K562 (cell line): Measurements from ENCODE around the gene MMP24OS. TPM values are rescaled to one million over a fixed set of nuclear protein-coding genes. Genes with fewer than 3 reads are reported as not detected.

Experiments
- ATAC-seq: fragments of 200-7000 bp; cut with Tn5 transposase; 3 replicates; pipeline ENCODE4 v1.9.1; 2020; ENCODE audit warnings: moderate library complexity
- BruUV-seq: library from RNA; stranded (reverse); fragments of 400-500 nt; replicated peaks from 2 replicates; lab custom pipeline; 2021; lab: Mats Ljungman, UMichigan
- CTCF ChIA-PET: fragments of 300-600 bp; formaldehyde crosslinking; extraction: SDS; loops from one replicate; lab custom pipeline; 2021; ENCODE audit warnings: low intra/inter-chr PET ratio; lab: Yijun Ruan, JAX
- POLR2A ChIA-PET: fragments of 300-600, 350-650 bp; sonication (Branson Sonifier 250); formaldehyde crosslinking; extraction: SDS; loops from one replicate; lab custom pipeline; 2021; ENCODE audit warnings: antibody characterized with exemption, inconsistent platforms; lab: Yijun Ruan, JAX
- DNase-seq, 4 experiments: peaks; one replicate each; pipeline versions ENCODE4 v3.0.0 to v3.0.0-alpha.2; 2011 to 2018; ENCODE audit warnings: low spot score in 3 of 4, mixed read lengths in 3 of 4; ENCODE audit errors: extremely low read depth in 1 of 4
- FAIRE-seq: peaks from 2 replicates; lab custom pipeline; 2011; peaks lifted over from hg19 to GRCh38; lab: Jason Lieb, UNC
- H2AFZ ChIP-seq: 2 replicates; pipeline ENCODE4 v1.6.0; 2011; ENCODE audit warnings: low read depth, low read length, control low read depth, inconsistent platforms
- H3K27ac ChIP-seq: fragments of 200-600 bp; 3 replicates; pipeline ENCODE4 v1.8.0; 2011; ENCODE audit warnings: low read depth, mild to moderate bottlenecking, control low read depth, inconsistent platforms, low read length, moderate library complexity, mixed read lengths; ENCODE audit errors: extremely low read depth
- H3K27me3 ChIP-seq, 2 experiments: fragments of 300-600 bp in 1 of 2; 2 replicates in 1 of 2; 3 replicates in 1 of 2; pipeline versions ENCODE4 v1.6.0 to v1.8.0; 2011; ENCODE audit warnings: inconsistent platforms in 2 of 2, low read length in 2 of 2, mild to moderate bottlenecking in 1 of 2, mixed read lengths in 1 of 2, moderate library complexity in 1 of 2; ENCODE audit not compliant: control insufficient read depth in 2 of 2, insufficient read depth in 2 of 2
- H3K36me3 ChIP-seq: fragments of 300-600 bp; 3 replicates; pipeline ENCODE4 v1.8.0; 2011; ENCODE audit warnings: mild to moderate bottlenecking, low read length, inconsistent platforms; ENCODE audit not compliant: control insufficient read depth, insufficient read depth
- H3K4me1 ChIP-seq, 2 experiments: fragments of 200-600 bp in 1 of 2; replicated peaks in 1 of 2; 2 replicates in 1 of 2; 3 replicates in 1 of 2; pipeline versions ENCODE4 v1.5.1 to v1.8.0; 2011; ENCODE audit warnings: inconsistent platforms in 2 of 2, low read length in 2 of 2, mild to moderate bottlenecking in 1 of 2, mixed read lengths in 1 of 2, moderate library complexity in 1 of 2; ENCODE audit not compliant: control insufficient read depth in 2 of 2, insufficient read depth in 2 of 2
- H3K4me2 ChIP-seq: 2 replicates; pipeline ENCODE4 v1.6.1; 2011; ENCODE audit warnings: low read length, control low read depth, inconsistent platforms, mixed read lengths; ENCODE audit not compliant: insufficient read depth
- H3K4me3 ChIP-seq: fragments of 200-600 bp; sonication (generic), shearing (Covaris generic); 2 replicates; pipeline ENCODE4 v1.5.1; 2016; ENCODE audit warnings: control low read depth, inconsistent platforms
- H3K79me2 ChIP-seq: fragments of 200-600 bp; 3 replicates; pipeline ENCODE4 v1.8.0; 2011; ENCODE audit warnings: low read length, inconsistent platforms; ENCODE audit not compliant: control insufficient read depth, insufficient read depth
- H3K9ac ChIP-seq, 2 experiments: 2 replicates each; pipeline versions ENCODE4 v1.6.0 to v1.6.1; 2011; ENCODE audit warnings: low read depth in 2 of 2, low read length in 2 of 2, control low read depth in 1 of 2, inconsistent platforms in 1 of 2, mild to moderate bottlenecking in 1 of 2, mixed read lengths in 1 of 2; ENCODE audit not compliant: insufficient read depth in 1 of 2
- H3K9me1 ChIP-seq: one replicate; pipeline ENCODE4 v1.6.0; 2011; ENCODE audit warnings: inconsistent platforms, mild to moderate bottlenecking, low read length, moderate library complexity; ENCODE audit not compliant: control insufficient read depth, insufficient read depth
- H3K9me3 ChIP-seq: replicated peaks from 2 replicates; pipeline ENCODE4 v1.5.1; 2011; ENCODE audit warnings: low read depth, low read length, inconsistent platforms; ENCODE audit not compliant: control insufficient read depth, insufficient read depth
- H4K20me1 ChIP-seq: replicated peaks from 2 replicates; pipeline ENCODE4 v1.6.1; 2011; ENCODE audit warnings: low read length, inconsistent platforms, mixed read lengths; ENCODE audit not compliant: control insufficient read depth, insufficient read depth
- BRD9 ChIP-seq: fragments of 450-650 bp; IDR thresholded peaks from 2 replicates; pipeline ENCODE4 v1.6.1; 2018; ENCODE audit warnings: low read depth; ENCODE audit not compliant: partially characterized antibody
- CAMTA2 ChIP-seq: fragments of 250-450 bp; sonication (Bioruptor Pico); conservative IDR thresholded peaks from 2 replicates; pipeline ENCODE4 v1.5.1; 2022
- EP400 ChIP-seq: fragments of 450-650 bp; IDR thresholded peaks from 2 replicates; pipeline ENCODE4 v1.6.1; 2017; ENCODE audit warnings: antibody characterized with exemption, mild to moderate bottlenecking, moderate library complexity
- KAT7 ChIP-seq: sonication (generic); formaldehyde crosslinking; IDR thresholded peaks from 2 replicates; pipeline ENCODE4 v1.8.0; 2022; ENCODE audit warnings: missing genetic modification reagents, mild to moderate bottlenecking, borderline replicate concordance
- NCOA1 ChIP-seq: fragments of 450-650 bp; IDR thresholded peaks from 2 replicates; pipeline ENCODE4 v1.6.1; 2016; ENCODE audit warnings: low read depth
- SIN3A ChIP-seq, 2 experiments: fragments of 150-350 bp in 1 of 2; IDR thresholded peaks; 2 replicates each; pipeline ENCODE4 v1.6.1; 2011 to 2016; ENCODE audit warnings: borderline replicate concordance in 2 of 2, low read depth in 2 of 2, low read length in 2 of 2, mild to moderate bottlenecking in 2 of 2, moderate library complexity in 2 of 2; ENCODE audit not compliant: control insufficient read depth in 1 of 2
- TEAD2 ChIP-seq: fragments of 450-650 bp; IDR thresholded peaks from 2 replicates; pipeline ENCODE4 v1.6.1; 2016; ENCODE audit warnings: missing genetic modification characterization, control low read depth, missing compliant biosample characterization
- ZEB2 ChIP-seq: fragments of 450-650 bp; IDR thresholded peaks from 2 replicates; pipeline ENCODE4 v1.6.1; 2016
- ZNF253 ChIP-seq: fragments of 250-450 bp; sonication (Bioruptor Pico); conservative IDR thresholded peaks from 2 replicates; pipeline ENCODE4 v1.6.1; 2021; ENCODE audit warnings: mild to moderate bottlenecking
- ZNF699 ChIP-seq: fragments of 250-450 bp; sonication (Bioruptor Pico); IDR thresholded peaks from 2 replicates; pipeline ENCODE4 v1.8.0; 2021; ENCODE audit warnings: mild to moderate bottlenecking, moderate library complexity; ENCODE audit not compliant: insufficient replicate concordance
- whole genome bisulfite sequencing: fragments of 100-300 bp; shearing (Covaris generic); methylation state at CpG from one replicate; pipeline ENCODE4 v1.1.6; 2016; ENCODE audit warnings: low coverage, mixed read lengths; ENCODE audit not compliant: insufficient coverage; ENCODE audit errors: missing lambda C conversion rate; 5-methylcytosine and 5-hydroxymethylcytosine counted together
- in situ Hi-C: fragments of 300-500 bp; cut with MboI; formaldehyde crosslinking; loops from 4 replicates; pipeline ENCODE4 v1.15.0; 2018; ENCODE audit warnings: inconsistent platforms, mixed read lengths
- intact Hi-C: fragments of 100-400 bp; cut with micrococcal nuclease; formaldehyde crosslinking; loops from 2 replicates; pipeline ENCODE4 v1.14.2; 2022
- polyA plus RNA-seq, 8 experiments: library from polyadenylated mRNA; depleted of rRNA in 4 of 8; stranded (reverse) in 5 of 8; unstranded in 3 of 8; fragments of >200 nt; fragmentation: Nextera tagmentation in 2 of 8; fragmentation: Illumina TruSeq in 1 of 8; extraction: Ambion mirVana in 2 of 8; extraction: Trizol in 1 of 8; gene quantifications; 2 replicates each; pipeline versions ENCODE4 v1.2.1 to v1.2.3, GENCODE V29; 2011 to 2014; ENCODE audit warnings: inconsistent platforms in 1 of 8, missing spikeins in 1 of 8
- total RNA-seq, 7 experiments: library from RNA; depleted of rRNA in 6 of 7; stranded (reverse); fragments of >200 nt in 6 of 7; fragmentation: Illumina TruSeq in 2 of 7; extraction: Trizol in 2 of 7; gene quantifications; 2 replicates each; pipeline versions ENCODE4 v1.2.1 to v1.2.3, GENCODE V29; 2011 to 2021; ENCODE audit warnings: low replicate concordance in 1 of 7

MMP24OS gene
- total and polyA plus RNA-seq, 9 of the 15 experiments (the other 6 are each of a cell fraction or from before 2014, with no cell fraction given) = 0.92 to 41.5 (median 11.4) TPM

GRCh38 chr20:35283441-35284266, 5.7 kb upstream of the MMP24OS start:
- peak overlapping the region; percentile 85 for H3K4me3 ChIP-seq
- H4K20me1 ChIP-seq = no peaks in the 10 kb centered on the region
- ATAC-seq (no peak), FAIRE-seq (peak; percentile 66), DNase-seq (peak in 2 of 4 experiments; percentile 43 to 67)
- in situ Hi-C loops = no loop called here
- peak overlapping the region; percentile 98 for H2AFZ ChIP-seq
- CTCF ChIA-PET = no interaction called here
- peak overlapping the region; percentile 86 to 98 for H3K9ac ChIP-seq
- intact Hi-C loops = no loop called here
- H3K27ac ChIP-seq = peak overlapping the region; percentile 80
- H3K9me1 ChIP-seq = no peaks in the 10 kb centered on the region
- H3K4me2 ChIP-seq = peak overlapping the region; percentile 95
- POLR2A ChIA-PET = interaction anchor here (0.6 to 1.9 kb wide), 13 partner anchors 8 to 170 kb away, joined by 3 to 10 read pairs (median 4); no protein-coding TSS in a partner anchor
- 11% methylated on average over 24 of the region's 24 CpGs for WGBS
- no peaks in the 10 kb centered on the region for H3K9me3 ChIP-seq
- TSS peak; percentile 61 for BruUV-seq
- peaks cover 10 to 47% of the 10 kb centered on the region in 2 experiments; a peak in 4 of 5 replicates for H3K4me1 ChIP-seq
- H3K36me3 ChIP-seq = peaks cover 45% of the 10 kb centered on the region
- H3K79me2 ChIP-seq = peaks cover 39% of the 10 kb centered on the region
- no peaks in the 10 kb centered on the region for H3K27me3 ChIP-seq
- no peak for TF ChIP-seq EP400
- TF ChIP-seq KAT7 (CRISPR knock-in tag) = 0 out of 2 replicates have a peak, but pooled peaks have one; percentile 50
- TF ChIP-seq BRD9 = no peak
- TF ChIP-seq TEAD2 (tag) = no peak
- TF ChIP-seq ZEB2 = no peak
- no peak for TF ChIP-seq NCOA1
- TF ChIP-seq ZNF699 (CRISPR knock-in tag) = no peak
- no peak for TF ChIP-seq ZNF253 (CRISPR knock-in tag)
- TF ChIP-seq SIN3A (IDR thresholded peaks at IDR 0.05; ENCODE audit: borderline replicate concordance in 2 of 2, control insufficient read depth in 1 of 2, low read depth in 2 of 2, low read length in 2 of 2) = 0 out of 4 replicates have a peak, but pooled peaks of 1 of the 2 experiments have one; percentile 8
- no peak for TF ChIP-seq CAMTA2 (CRISPR knock-in tag)
